ENCODE results near the gene TRIM33.

DNA sequence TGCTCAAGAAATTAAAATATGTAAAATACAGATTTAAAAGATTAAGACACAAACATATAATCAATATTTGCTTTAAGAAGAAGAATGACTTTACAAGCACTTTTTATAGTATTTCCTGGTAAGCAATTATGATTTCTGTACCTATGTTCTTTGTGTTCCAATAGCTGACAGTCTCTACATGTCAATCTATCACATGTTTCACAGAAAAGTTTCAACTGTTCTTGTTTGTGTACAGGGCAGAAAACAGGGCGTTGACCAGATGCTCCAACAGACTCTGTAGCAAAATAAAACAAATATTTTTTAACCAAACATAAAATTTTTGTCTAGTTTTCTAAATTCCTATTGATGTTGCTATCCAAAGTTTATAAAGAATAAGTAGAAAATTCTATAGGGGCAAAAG is 48.0 kb downstream of the TRIM33 start:
- no peak for TF ChIP-seq CTCF (IDR thresholded peaks at IDR 0.05)
- TF ChIP-seq, protein P1, sequence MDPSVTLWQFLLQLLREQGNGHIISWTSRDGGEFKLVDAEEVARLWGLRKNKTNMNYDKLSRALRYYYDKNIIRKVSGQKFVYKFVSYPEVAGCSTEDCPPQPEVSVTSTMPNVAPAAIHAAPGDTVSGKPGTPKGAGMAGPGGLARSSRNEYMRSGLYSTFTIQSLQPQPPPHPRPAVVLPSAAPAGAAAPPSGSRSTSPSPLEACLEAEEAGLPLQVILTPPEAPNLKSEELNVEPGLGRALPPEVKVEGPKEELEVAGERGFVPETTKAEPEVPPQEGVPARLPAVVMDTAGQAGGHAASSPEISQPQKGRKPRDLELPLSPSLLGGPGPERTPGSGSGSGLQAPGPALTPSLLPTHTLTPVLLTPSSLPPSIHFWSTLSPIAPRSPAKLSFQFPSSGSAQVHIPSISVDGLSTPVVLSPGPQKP (IDR thresholded peaks at IDR 0.05; ENCODE audit: low read depth, low read length), result no peak
- no peak for TF ChIP-seq ZC3H11A (IDR thresholded peaks at IDR 0.05)
- no peak for TF ChIP-seq CEBPB (IDR thresholded peaks at IDR 0.05)
- no peak for TF ChIP-seq HMGXB4 (CRISPR knock-in tag; IDR thresholded peaks at IDR 0.05; ENCODE audit: borderline replicate concordance)
- no peak for TF ChIP-seq EHMT2 (IDR thresholded peaks at IDR 0.05; ENCODE audit: low read depth)
- TF ChIP-seq PBX3 (IDR thresholded peaks at IDR 0.05), result no peak
- TF ChIP-seq EP300 (IDR thresholded peaks at IDR 0.05), result no peak
- TF ChIP-seq POLR2A (IDR thresholded peaks at IDR 0.05; ENCODE audit: low read length), result no peak
- TF ChIP-seq RCOR1 (IDR thresholded peaks at IDR 0.05; ENCODE audit: low read depth, low read length), result no peak
- no peak for TF ChIP-seq SREBF2 (IDR thresholded peaks at IDR 0.05)
- TF ChIP-seq MAX (IDR thresholded peaks at IDR 0.05), result no peak
- no peak for TF ChIP-seq CHD2 (IDR thresholded peaks at IDR 0.05; ENCODE audit: low read length, partially characterized antibody)
